Measurements from ENCODE around the gene NKX6-2.

Gene NKX6-2

GRCh38 chr10:132748545-132749370 lies 37.2 kb downstream of the NKX6-2 start:
- TF ChIP-seq USF1 (IDR thresholded peaks at IDR 0.05): no peak
- no peak for TF ChIP-seq RAD21 (IDR thresholded peaks at IDR 0.05; ENCODE audit: low read depth)
- TF ChIP-seq EP300 (IDR thresholded peaks at IDR 0.05; ENCODE audit: borderline replicate concordance): no peak
- TF ChIP-seq FOXM1 (IDR thresholded peaks at IDR 0.05; ENCODE audit: borderline replicate concordance, low read depth): no peak
- no peak for TF ChIP-seq TEAD4 (IDR thresholded peaks at IDR 0.05)
- TF ChIP-seq TAF1 (IDR thresholded peaks at IDR 0.05; ENCODE audit: low read depth): no peak
- no peak for TF ChIP-seq REST (IDR thresholded peaks at IDR 0.05; ENCODE audit: low read depth)
- TF ChIP-seq YY1 (IDR thresholded peaks at IDR 0.05; ENCODE audit: low read depth): no peak

GRCh38 chr10:132748135-132748534 lies 37.8 kb downstream of the NKX6-2 start:
- TF ChIP-seq YY1 (IDR thresholded peaks at IDR 0.05; ENCODE audit: low read depth): no peak
- no peak for TF ChIP-seq RAD21 (IDR thresholded peaks at IDR 0.05; ENCODE audit: low read depth)
- TF ChIP-seq TCF12 (IDR thresholded peaks at IDR 0.05; ENCODE audit: low read depth): no peak
- no peak for TF ChIP-seq CREB1 (IDR thresholded peaks at IDR 0.05; ENCODE audit: low read depth)
- no peak for TF ChIP-seq TAF1 (IDR thresholded peaks at IDR 0.05; ENCODE audit: low read depth)
- no peak for TF ChIP-seq NFIC (IDR thresholded peaks at IDR 0.05)
- no peak for TF ChIP-seq USF1 (IDR thresholded peaks at IDR 0.05)
- TF ChIP-seq TEAD4 (IDR thresholded peaks at IDR 0.05): no peak
- no peak for TF ChIP-seq CEBPB (IDR thresholded peaks at IDR 0.05)
- TF ChIP-seq MAX (IDR thresholded peaks at IDR 0.05): no peak
- TF ChIP-seq FOXM1 (IDR thresholded peaks at IDR 0.05; ENCODE audit: borderline replicate concordance, low read depth): no peak
- no peak for TF ChIP-seq REST (IDR thresholded peaks at IDR 0.05; ENCODE audit: low read depth)
- TF ChIP-seq EGR1 (IDR thresholded peaks at IDR 0.05): no peak
- TF ChIP-seq ZBTB7A (IDR thresholded peaks at IDR 0.05; ENCODE audit: low read depth): no peak
- no peak for TF ChIP-seq EP300 (IDR thresholded peaks at IDR 0.05; ENCODE audit: borderline replicate concordance)

GRCh38 chr10:132746801-132747625 lies 38.9 kb downstream of the NKX6-2 start:
- no peak for TF ChIP-seq MAX (IDR thresholded peaks at IDR 0.05)
- no peak for TF ChIP-seq TAF1 (IDR thresholded peaks at IDR 0.05; ENCODE audit: low read depth)
- no peak for TF ChIP-seq EP300 (IDR thresholded peaks at IDR 0.05; ENCODE audit: borderline replicate concordance)
- no peak for TF ChIP-seq YY1 (IDR thresholded peaks at IDR 0.05; ENCODE audit: low read depth)
- no peak for TF ChIP-seq EGR1 (IDR thresholded peaks at IDR 0.05)
- TF ChIP-seq ZBTB7A (IDR thresholded peaks at IDR 0.05; ENCODE audit: low read depth): no peak
- no peak for TF ChIP-seq RAD21 (IDR thresholded peaks at IDR 0.05; ENCODE audit: low read depth)
- TF ChIP-seq USF1 (IDR thresholded peaks at IDR 0.05): no peak
- TF ChIP-seq TEAD4 (IDR thresholded peaks at IDR 0.05): no peak
- no peak for TF ChIP-seq TCF12 (IDR thresholded peaks at IDR 0.05; ENCODE audit: low read depth)
- no peak for TF ChIP-seq CEBPB (IDR thresholded peaks at IDR 0.05)
- no peak for TF ChIP-seq FOXM1 (IDR thresholded peaks at IDR 0.05; ENCODE audit: borderline replicate concordance, low read depth)
- TF ChIP-seq CREB1 (IDR thresholded peaks at IDR 0.05; ENCODE audit: low read depth): no peak
- no peak for TF ChIP-seq REST (IDR thresholded peaks at IDR 0.05; ENCODE audit: low read depth)

Measured in Ishikawa (cell line).